Measurements from ENCODE around the gene GRIN2A. TPM values are rescaled to one million over a fixed set of nuclear protein-coding genes. Genes with fewer than 3 reads are reported as not detected.

Gene GRIN2A
- total and polyA plus RNA-seq, 2 donors (not counting 3 experiments of a cell fraction or from before 2014, with no cell fraction given), result not detected

DNA sequence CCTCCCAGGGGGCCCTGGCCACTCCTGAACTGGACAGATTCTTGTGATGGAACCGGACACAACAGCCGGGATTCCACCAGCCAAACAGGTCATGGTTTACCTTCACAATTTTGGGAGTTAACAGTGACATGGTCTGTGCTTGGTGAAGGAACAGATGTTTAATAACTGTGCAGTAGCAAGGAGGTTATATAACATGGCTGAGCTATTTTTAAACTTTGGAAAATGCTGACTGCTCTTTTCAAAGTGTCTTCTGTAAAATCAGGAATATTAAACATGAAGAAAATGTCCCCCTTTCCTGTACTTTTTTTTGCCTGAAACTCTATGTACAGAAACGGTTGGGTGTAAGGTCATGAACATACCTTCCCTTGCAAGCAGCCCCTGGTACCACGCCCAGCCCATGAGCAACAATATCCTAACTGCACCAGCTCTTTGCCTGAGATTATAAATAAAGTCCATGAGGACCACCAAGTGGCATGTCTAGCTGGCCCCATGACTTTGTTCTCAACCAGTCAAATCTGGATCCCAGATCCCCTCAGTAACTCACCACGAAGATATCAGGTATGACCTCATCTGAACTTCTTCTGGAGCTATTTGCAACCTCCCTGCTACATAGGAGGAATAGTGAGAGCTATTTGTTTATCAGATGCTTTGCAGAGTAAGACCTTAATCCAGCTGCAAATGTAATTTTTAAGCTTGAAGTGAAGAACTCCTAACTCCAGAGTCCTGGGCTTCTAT lies 249.1 kb downstream of the GRIN2A start:
- no peaks in the 10 kb centered on the region for H3K27me3 ChIP-seq (ENCODE audit: control insufficient read depth in 2 of 2, insufficient read depth in 2 of 2, low read length in 2 of 2)
- intact Hi-C loops (cut with micrococcal nuclease) (no loop called here), dilution Hi-C loops (cut with MboI; ENCODE audit: extremely low pct_ligation_motif_present, low sequenced_read_pairs) (no loop called here)
- FAIRE-seq, result no peak
- no peaks in the 10 kb centered on the region for H3K36me3 ChIP-seq (ENCODE audit: control insufficient read depth in 2 of 2, extremely low read depth in 1 of 2, insufficient read depth in 2 of 2, low read length in 2 of 2)
- no peak overlapping the region for H3K9ac ChIP-seq (replicated peaks; ENCODE audit: extremely low read depth, insufficient read depth, low read length)
- H3K79me2 ChIP-seq (ENCODE audit: control insufficient read depth, insufficient read depth, low read length), result no peaks in the 10 kb centered on the region
- no peak overlapping the region for H3K4me2 ChIP-seq (ENCODE audit: insufficient read depth, low read length)
- H3K4me3 ChIP-seq (replicated peaks in 1 of 3; ENCODE audit: insufficient read depth in 1 of 3, low read depth in 1 of 3, low read length in 3 of 3), result no peak overlapping the region
- H3K4me1 ChIP-seq (ENCODE audit: control insufficient read depth, extremely low read depth, insufficient read depth, low read length), result no peaks in the 10 kb centered on the region
- H2AFZ ChIP-seq (ENCODE audit: low read depth, low read length), result no peak overlapping the region
- no peaks in the 10 kb centered on the region for H4K20me1 ChIP-seq (replicated peaks; ENCODE audit: control insufficient read depth, extremely low read depth, insufficient read depth, low read length)
- no peak overlapping the region for H3K27ac ChIP-seq (ENCODE audit: insufficient read depth, low read depth, low read length)
- BruUV-seq (replicated peaks), result no TSS peak
- ChIA-PET POLR2A (no interaction called here), CTCF (no interaction called here)
- TF ChIP-seq, protein P1, sequence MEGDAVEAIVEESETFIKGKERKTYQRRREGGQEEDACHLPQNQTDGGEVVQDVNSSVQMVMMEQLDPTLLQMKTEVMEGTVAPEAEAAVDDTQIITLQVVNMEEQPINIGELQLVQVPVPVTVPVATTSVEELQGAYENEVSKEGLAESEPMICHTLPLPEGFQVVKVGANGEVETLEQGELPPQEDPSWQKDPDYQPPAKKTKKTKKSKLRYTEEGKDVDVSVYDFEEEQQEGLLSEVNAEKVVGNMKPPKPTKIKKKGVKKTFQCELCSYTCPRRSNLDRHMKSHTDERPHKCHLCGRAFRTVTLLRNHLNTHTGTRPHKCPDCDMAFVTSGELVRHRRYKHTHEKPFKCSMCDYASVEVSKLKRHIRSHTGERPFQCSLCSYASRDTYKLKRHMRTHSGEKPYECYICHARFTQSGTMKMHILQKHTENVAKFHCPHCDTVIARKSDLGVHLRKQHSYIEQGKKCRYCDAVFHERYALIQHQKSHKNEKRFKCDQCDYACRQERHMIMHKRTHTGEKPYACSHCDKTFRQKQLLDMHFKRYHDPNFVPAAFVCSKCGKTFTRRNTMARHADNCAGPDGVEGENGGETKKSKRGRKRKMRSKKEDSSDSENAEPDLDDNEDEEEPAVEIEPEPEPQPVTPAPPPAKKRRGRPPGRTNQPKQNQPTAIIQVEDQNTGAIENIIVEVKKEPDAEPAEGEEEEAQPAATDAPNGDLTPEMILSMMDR (IDR thresholded peaks at IDR 0.05; ENCODE audit: extremely low read depth in 1 of 2, insufficient read depth in 1 of 2, low read depth in 1 of 2, low read length in 2 of 2), result no peak
- no peak for TF ChIP-seq MYC (IDR thresholded peaks at IDR 0.05; ENCODE audit: low read depth, low read length)
- TF ChIP-seq JUN (IDR thresholded peaks at IDR 0.05; ENCODE audit: borderline replicate concordance, insufficient read depth, insufficient read length, low read depth), result no peak
- TF ChIP-seq FOS (IDR thresholded peaks at IDR 0.05; ENCODE audit: borderline replicate concordance, insufficient read depth, low read length), result no peak
- no peak for TF ChIP-seq POLR2A (IDR thresholded peaks at IDR 0.05; ENCODE audit: low read depth, low read length)
- no peak for TF ChIP-seq MAX (IDR thresholded peaks at IDR 0.05; ENCODE audit: insufficient read depth, insufficient read length)
- TF ChIP-seq GATA2 (IDR thresholded peaks at IDR 0.05; ENCODE audit: insufficient read depth, insufficient read length, low read depth, low read length), result no peak
- TF ChIP-seq EZH2 (IDR thresholded peaks at IDR 0.05; ENCODE audit: borderline replicate concordance, low read depth, low read length, severe bottlenecking), result no peak
- TF ChIP-seq POLR2AphosphoS5 (IDR thresholded peaks at IDR 0.05; ENCODE audit: insufficient read depth, low read depth, low read length), result no peak
- no peaks in the 10 kb centered on the region for H3K9me3 ChIP-seq (replicated peaks; ENCODE audit: control insufficient read depth, insufficient read depth, low read length)
- no peak for DNase-seq (ENCODE audit: low read depth, low spot score)
- no peaks in the 10 kb centered on the region for H3K9me1 ChIP-seq (replicated peaks; ENCODE audit: control insufficient read depth, extremely low read depth, insufficient read depth, low read length)
